Gastroesophageal sphincter (tissue), 4 donors: ENCODE measurements around the gene CARS1. TPM values are rescaled to one million over a fixed set of nuclear protein-coding genes. Genes with fewer than 3 reads are reported as not detected.

Experiments used
- ATAC-seq: fragments of 150-250 bp; one replicate; pipeline ENCODE4 v1.9.1; 2016; ENCODE audit warnings: mild to moderate bottlenecking, moderate library complexity
- H3K27ac ChIP-seq, 4 donors: fragments of 200-600 bp; sonication (generic) in 3 of 4; 1 replicate in 3 of 4; 2 replicates in 1 of 4; pipeline ENCODE4 v1.5.1; 2016 to 2019
- H3K27me3 ChIP-seq: fragments of 200-600 bp; sonication (generic); one replicate; pipeline ENCODE4 v1.5.1; 2019
- H3K36me3 ChIP-seq, 2 donors: fragments of 200-600 bp; sonication (generic); one replicate each; pipeline ENCODE4 v1.5.1; 2019; ENCODE audit warnings: control low read depth in 1 of 2
- H3K4me1 ChIP-seq, 3 donors: fragments of 200-600 bp; sonication (generic); 1 replicate in 2 of 3; 2 replicates in 1 of 3; pipeline ENCODE4 v1.5.1; 2016 to 2019; ENCODE audit warnings: control low read depth in 2 of 3
- H3K4me3 ChIP-seq, 2 donors: fragments of 200-600 bp; sonication (generic); one replicate each; pipeline ENCODE4 v1.5.1; 2019; ENCODE audit warnings: mild to moderate bottlenecking in 1 of 2, moderate library complexity in 1 of 2
- H3K9me3 ChIP-seq, 3 donors: fragments of 200-600 bp; sonication (generic); one replicate each; pipeline ENCODE4 v1.5.1; 2017 to 2019; ENCODE audit warnings: control low read depth in 2 of 3
- EP300 ChIP-seq: sonication (generic); formaldehyde crosslinking; IDR thresholded peaks from one replicate; pipeline ENCODE4 v1.6.1; 2017; ENCODE audit warnings: antibody characterized with exemption, mild to moderate bottlenecking
- POLR2A ChIP-seq, 2 donors: fragments of 450-650 bp; IDR thresholded peaks; one replicate each; pipeline ENCODE4 v1.6.1; 2017; ENCODE audit warnings: antibody characterized with exemption in 2 of 2, mild to moderate bottlenecking in 2 of 2, moderate library complexity in 1 of 2
- POLR2AphosphoS5 ChIP-seq: sonication (generic); formaldehyde crosslinking; IDR thresholded peaks from one replicate; pipeline ENCODE4 v1.6.1; 2017; ENCODE audit warnings: antibody characterized with exemption
- WGBS, 2 donors: methylation state at CpG; one replicate each; pipeline ENCODE4 v1.1.5; 2018; ENCODE audit warnings: low coverage in 1 of 2; 5-methylcytosine and 5-hydroxymethylcytosine counted together
- total RNA-seq, 4 donors: library from RNA; depleted of rRNA; stranded (reverse); fragments of >200 nt; gene quantifications; one replicate each; pipeline ENCODE4 v1.1.0, GENCODE V29; 2016
- TF ChIP-seq, protein P1 (sequence below), 4 experiments: fragments of 200-600 bp in 2 of 4; fragments of 450-650 bp in 2 of 4; sonication (generic) in 1 of 4; IDR thresholded peaks; one replicate each; pipeline ENCODE4 v1.5.1; 2017 to 2019; ENCODE audit warnings: antibody characterized with exemption in 4 of 4, mild to moderate bottlenecking in 2 of 4, moderate library complexity in 2 of 4

Gene CARS1
- total RNA-seq, 4 donors from 2014 or later: 29.1 to 41.5 (median 31.2) TPM

DNA sequence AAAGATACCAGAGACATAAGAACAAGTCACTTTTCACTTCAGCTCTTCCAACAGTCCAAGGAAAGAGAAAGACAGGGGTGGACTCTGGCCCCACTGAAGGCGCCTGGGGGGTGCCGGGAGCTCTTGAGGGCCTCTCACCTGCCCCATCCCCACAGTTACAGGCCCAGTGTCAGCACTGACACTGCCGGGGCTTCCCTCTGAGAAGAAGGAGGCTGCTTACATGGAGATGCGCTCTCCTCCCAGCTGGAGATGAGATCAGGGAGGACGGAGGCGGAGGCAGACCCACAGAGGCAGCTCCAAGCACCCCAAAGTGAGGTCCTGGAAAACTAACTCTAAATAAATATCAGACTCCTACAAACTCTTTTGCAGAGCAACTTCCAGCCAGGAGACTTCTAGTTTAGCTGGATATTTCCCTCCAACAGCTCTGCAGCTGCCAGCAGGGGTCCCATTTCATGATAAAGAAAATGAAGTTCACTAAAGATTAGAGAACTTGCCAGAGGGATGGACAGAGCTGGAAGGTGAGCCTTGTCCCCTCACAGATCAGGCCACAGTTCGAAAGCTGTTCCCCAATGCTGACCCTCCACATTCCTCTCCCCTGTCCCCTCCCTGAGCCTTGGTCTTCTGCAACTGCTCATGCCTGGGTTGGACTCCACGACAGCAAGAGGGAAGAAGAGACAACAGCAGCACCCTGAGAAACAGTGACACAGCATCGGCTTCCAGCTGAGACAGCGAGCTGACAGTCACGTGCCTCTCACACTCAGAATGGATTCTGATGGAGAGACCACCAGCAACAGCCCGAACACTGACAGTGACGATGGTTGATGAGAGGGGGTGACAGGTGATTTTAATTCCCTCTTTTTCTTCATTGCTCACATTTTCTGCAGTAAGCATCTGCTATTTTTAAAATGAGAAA is 5.8 kb downstream of the CARS1 start:
- Histone ChIP-seq H3K27me3 (no peaks in the 10 kb centered on the region), H3K4me3 (no peak overlapping the region), H3K9me3 (no peaks in the 10 kb centered on the region), H3K36me3 (peaks cover 0 to 28% of the 10 kb centered on the region in 2 donors), H3K4me1 (peaks cover 0 to 74% (median 32%) of the 10 kb centered on the region in 3 donors), H3K27ac (peak overlapping the region in 2 of 4 donors; percentile 8 to 24)
- WGBS, 2 donors: 44 to 60% methylated on average over 1 to 6 of the region's 13 CpGs
- no peak for TF ChIP-seq EP300
- TF ChIP-seq POLR2AphosphoS5: no peak
- TF ChIP-seq, protein P1, sequence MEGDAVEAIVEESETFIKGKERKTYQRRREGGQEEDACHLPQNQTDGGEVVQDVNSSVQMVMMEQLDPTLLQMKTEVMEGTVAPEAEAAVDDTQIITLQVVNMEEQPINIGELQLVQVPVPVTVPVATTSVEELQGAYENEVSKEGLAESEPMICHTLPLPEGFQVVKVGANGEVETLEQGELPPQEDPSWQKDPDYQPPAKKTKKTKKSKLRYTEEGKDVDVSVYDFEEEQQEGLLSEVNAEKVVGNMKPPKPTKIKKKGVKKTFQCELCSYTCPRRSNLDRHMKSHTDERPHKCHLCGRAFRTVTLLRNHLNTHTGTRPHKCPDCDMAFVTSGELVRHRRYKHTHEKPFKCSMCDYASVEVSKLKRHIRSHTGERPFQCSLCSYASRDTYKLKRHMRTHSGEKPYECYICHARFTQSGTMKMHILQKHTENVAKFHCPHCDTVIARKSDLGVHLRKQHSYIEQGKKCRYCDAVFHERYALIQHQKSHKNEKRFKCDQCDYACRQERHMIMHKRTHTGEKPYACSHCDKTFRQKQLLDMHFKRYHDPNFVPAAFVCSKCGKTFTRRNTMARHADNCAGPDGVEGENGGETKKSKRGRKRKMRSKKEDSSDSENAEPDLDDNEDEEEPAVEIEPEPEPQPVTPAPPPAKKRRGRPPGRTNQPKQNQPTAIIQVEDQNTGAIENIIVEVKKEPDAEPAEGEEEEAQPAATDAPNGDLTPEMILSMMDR (IDR thresholded peaks at IDR 0.05): no peak
- no peak for TF ChIP-seq POLR2A (IDR thresholded peaks at IDR 0.05)
- no peak for ATAC-seq

DNA sequence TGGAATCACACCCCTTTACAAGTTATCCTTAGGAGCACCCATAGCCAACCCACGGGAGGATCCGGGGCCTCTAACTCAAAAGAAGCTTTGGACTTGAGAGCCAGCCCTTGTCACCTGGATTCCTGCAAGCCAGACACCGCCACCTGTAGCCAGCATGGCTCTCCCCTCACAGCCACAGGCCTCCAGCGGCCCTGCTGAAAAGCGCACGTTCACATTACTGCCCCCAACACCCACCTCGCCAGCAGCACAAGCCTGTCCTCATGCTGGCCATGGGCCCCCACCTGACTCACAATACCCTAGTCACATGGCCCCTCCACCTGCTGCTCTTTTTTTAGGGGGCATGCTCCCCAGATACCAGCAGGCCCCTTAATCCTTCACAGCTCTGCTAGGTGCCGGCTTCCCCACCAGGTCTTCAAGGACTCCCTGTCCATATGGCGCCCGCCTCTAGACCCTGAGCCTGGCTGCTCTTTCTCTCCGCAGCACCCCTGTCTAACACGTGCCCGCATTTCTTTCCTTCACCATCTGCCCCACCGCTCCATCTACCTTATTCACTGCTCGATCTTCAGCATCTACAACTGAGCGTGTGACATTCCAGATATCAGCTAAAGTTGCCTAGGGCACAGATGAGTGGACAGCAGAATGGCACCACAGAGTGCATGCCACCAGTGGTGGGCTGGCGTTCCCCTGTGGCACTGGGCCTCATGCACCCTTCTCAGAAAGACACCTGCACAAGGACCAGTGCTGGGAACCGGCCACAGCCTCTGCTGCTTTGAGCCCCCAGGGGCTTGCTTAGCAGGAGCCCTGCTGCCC is 6.6 kb downstream of the CARS1 start:
- peaks cover 0 to 37% of the 10 kb centered on the region in 2 donors for H3K36me3 ChIP-seq
- 87 to 100% methylated on average over 1 to 14 of the region's 18 CpGs for WGBS, 2 donors
- no peaks in the 10 kb centered on the region for H3K9me3 ChIP-seq
- TF ChIP-seq POLR2AphosphoS5: no peak
- TF ChIP-seq, protein P1 (IDR thresholded peaks at IDR 0.05): no peak
- no peak for TF ChIP-seq POLR2A (IDR thresholded peaks at IDR 0.05)
- TF ChIP-seq EP300: no peak
- H3K27ac ChIP-seq: peak overlapping the region in 3 of 4 donors; percentile 68 to 86 (median 75)
- H3K4me1 ChIP-seq: peaks cover 0 to 70% (median 25%) of the 10 kb centered on the region in 3 donors
- ATAC-seq: no peak
- H3K4me3 ChIP-seq: no peak overlapping the region
- no peaks in the 10 kb centered on the region for H3K27me3 ChIP-seq

DNA sequence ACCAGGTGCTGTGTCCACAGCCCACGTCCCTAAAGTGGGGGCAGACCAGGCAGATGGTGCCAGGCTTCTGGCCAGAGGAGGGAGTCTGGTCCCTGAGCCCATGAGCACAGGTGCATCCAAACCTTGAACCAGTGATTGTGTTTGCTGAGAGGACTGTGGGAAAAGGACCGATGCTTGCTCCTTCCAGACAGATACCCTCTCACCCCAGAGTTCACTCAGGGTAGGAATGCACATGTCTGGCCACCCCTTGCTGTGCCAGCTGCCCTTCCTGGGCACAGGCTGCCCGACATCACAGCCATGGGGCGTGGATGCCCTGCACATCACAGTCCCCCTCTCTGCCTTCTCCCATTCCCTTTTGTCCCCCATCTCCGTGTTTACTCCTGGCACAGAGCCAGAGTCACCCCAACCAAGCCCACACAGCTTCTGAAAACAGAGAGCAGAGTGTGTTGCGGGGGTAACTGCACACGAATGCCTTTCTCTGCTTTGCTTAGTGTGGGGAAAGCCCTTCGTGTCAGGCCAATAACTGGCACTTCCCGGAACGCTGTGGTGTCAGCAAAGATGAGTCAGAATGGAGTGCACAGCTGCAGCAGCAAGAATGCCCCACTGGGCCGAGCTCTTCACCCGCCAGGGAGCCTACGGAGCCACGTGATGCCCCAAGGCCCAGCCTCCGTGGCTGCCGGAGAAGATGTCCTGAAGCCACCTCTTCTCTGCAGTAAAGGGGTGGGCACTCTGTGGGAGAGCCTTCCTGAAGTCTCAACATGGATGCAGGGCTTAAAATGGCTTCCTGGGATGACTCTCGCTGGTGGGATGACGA is 7.6 kb downstream of the CARS1 start:
- no peak overlapping the region for H3K4me3 ChIP-seq
- no peaks in the 10 kb centered on the region for H3K9me3 ChIP-seq
- no peaks in the 10 kb centered on the region for H3K27me3 ChIP-seq
- WGBS, 2 donors: 45 to 57% methylated on average over 5 to 9 of the region's 18 CpGs
- H3K4me1 ChIP-seq: peaks cover 0 to 60% (median 24%) of the 10 kb centered on the region in 3 donors
- peak; percentile 93 for ATAC-seq
- peak overlapping the region in 3 of 4 donors; percentile 68 to 86 (median 75) for H3K27ac ChIP-seq
- peaks cover 0 to 46% of the 10 kb centered on the region in 2 donors for H3K36me3 ChIP-seq
- TF ChIP-seq EP300 (no peak), POLR2A (IDR thresholded peaks at IDR 0.05) (no peak), POLR2AphosphoS5 (peak; percentile 94)
- TF ChIP-seq, protein P1 (IDR thresholded peaks at IDR 0.05): peak in 3 of 4 experiments; percentile 31 to 49 (median 38)

DNA sequence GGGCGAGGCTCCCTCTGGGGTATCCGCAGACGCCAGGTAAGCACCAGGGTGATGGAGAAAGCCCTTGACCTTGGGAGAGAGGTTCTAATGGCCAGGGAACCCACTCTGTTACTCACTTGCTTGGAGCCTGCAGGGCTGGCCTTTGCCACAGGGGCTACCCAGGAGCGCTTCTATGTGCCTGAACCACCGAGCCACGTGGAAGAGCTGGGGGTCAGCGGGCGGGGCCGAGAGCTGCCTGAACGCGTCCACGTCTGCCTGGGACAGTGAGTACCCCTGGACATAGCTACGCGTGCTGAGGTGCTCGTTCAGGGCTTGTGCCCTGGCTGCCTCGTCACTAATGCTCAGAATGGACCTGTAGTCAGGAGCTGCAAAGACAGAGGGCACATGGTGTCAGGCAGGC is 9.6 kb downstream of the CARS1 start:
- 100% methylated on average over 1 of the region's 16 CpGs; no CpG with 5 or more reads in 1 of the 2 donors for WGBS, 2 donors
- TF ChIP-seq, protein P1 (IDR thresholded peaks at IDR 0.05): no peak
- TF ChIP-seq POLR2A (IDR thresholded peaks at IDR 0.05) (no peak), POLR2AphosphoS5 (no peak), EP300 (no peak)
- no peaks in the 10 kb centered on the region for H3K27me3 ChIP-seq

More for the DNA sequence above, 9.6 kb downstream of the CARS1 start:
- ATAC-seq: no peak
- Histone ChIP-seq H3K9me3 (no peaks in the 10 kb centered on the region), H3K4me3 (no peak overlapping the region), H3K4me1 (peaks cover 0 to 65% (median 34%) of the 10 kb centered on the region in 3 donors), H3K27ac (no peak overlapping the region), H3K36me3 (peaks cover 0 to 48% of the 10 kb centered on the region in 2 donors)
